Stimulated activated naive CD8-positive, alpha-beta T cell treated with anti-CD3 and anti-CD28 coated beads, Interleukin-15, amount 100 ng/mL, for 72 hours (primary cell): ENCODE results near the gene GCFC2.
"Not testable (repeated sequence)": the region's sequence is repeated elsewhere in the genome, so short reads cannot be mapped to it uniquely, and the experiment has no call there.

Experiments
- ATAC-seq: fragments of 150-1000 bp; cut with Tn5 transposase; 2 replicates; pipeline ENCODE4 v1.10.0; 2021; ENCODE audit warnings: mild to moderate bottlenecking, moderate library complexity
- DNase-seq, 2 donors: peaks; one replicate each; pipeline ENCODE4 v3.0.0; 2021 to 2022
- H3K27ac Mint-ChIP-seq, 2 donors: one replicate each; pipeline ENCODE4 v1.8.0; 2022; ENCODE audit warnings: mild to moderate bottlenecking in 2 of 2, mixed read lengths in 2 of 2, moderate library complexity in 2 of 2
- H3K27me3 Mint-ChIP-seq: one replicate; pipeline ENCODE4 v1.8.0; 2022; ENCODE audit warnings: mixed read lengths
- H3K4me1 Mint-ChIP-seq: one replicate; pipeline ENCODE4 v1.8.0; 2022; ENCODE audit warnings: mild to moderate bottlenecking, mixed read lengths
- H3K4me3 Mint-ChIP-seq, 2 donors: one replicate each; pipeline ENCODE4 v1.8.0; 2022; ENCODE audit warnings: mild to moderate bottlenecking in 2 of 2, mixed read lengths in 2 of 2, moderate library complexity in 1 of 2
- H3K9me3 Mint-ChIP-seq, 2 donors: one replicate each; pipeline ENCODE4 v1.8.0; 2022; ENCODE audit warnings: mixed read lengths in 2 of 2

Gene GCFC2

DNA sequence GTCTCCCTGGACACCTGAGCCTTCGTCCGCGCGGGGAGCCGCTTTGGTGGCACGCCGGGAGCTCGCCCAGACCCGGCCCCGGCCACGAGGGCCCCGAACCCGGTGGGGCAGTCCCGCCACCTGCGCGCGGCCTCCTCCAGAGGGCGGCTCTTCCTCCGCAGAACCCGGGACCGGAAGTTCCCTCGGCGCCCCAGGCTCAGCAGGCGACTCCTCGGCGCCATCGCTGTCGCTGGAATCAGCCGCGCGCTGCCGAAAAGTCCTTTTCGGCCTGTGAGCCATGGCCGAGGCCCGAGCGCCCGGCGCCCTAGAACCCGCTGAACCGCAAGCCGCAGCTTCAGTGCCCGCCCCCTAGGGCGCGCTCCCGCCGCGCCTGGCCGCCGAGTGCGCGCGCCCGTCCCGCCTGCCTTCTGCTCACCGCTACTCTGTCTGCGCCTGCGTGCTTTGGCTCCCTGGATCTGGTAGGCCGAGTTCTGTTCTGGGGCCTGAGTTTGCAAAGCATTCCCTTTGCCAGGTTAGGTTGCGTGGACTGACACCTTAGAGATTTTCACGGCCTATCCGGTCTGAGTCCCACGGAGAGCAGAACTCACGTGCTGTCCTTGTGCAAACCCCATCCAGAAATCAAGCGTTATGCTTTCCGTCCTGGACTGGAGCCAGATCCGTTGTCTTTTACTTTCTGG, at the start of gene GCFC2:
TSS of gene GCFC2 (minus strand) at position 339 of the 677 bp plus-strand sequence. CDS start at position 279, 60 bp downstream.
- peaks cover 18% of the 10 kb centered on the region for H3K4me1 Mint-ChIP-seq

GRCh38 chr2:75752828-75753227, 42.1 kb upstream of the GCFC2 start:
- H3K27ac Mint-ChIP-seq: no peak overlapping the region
- no peaks in the 10 kb centered on the region for H3K9me3 Mint-ChIP-seq
- H3K27me3 Mint-ChIP-seq: peaks cover 13% of the 10 kb centered on the region

More for the DNA sequence above, at the start of gene GCFC2:
- Mint-ChIP-seq H3K27ac (peak within 1 kb of the TSS; percentile 97 to 98), H3K9me3 (no peaks in the 10 kb centered on the region), H3K27me3 (peaks cover 12% of the 10 kb centered on the region), H3K4me3 (peak within 1 kb of the TSS; percentile 95)
- DNase-seq (peak; percentile 83 to 89), ATAC-seq (peak; percentile 95)

DNA sequence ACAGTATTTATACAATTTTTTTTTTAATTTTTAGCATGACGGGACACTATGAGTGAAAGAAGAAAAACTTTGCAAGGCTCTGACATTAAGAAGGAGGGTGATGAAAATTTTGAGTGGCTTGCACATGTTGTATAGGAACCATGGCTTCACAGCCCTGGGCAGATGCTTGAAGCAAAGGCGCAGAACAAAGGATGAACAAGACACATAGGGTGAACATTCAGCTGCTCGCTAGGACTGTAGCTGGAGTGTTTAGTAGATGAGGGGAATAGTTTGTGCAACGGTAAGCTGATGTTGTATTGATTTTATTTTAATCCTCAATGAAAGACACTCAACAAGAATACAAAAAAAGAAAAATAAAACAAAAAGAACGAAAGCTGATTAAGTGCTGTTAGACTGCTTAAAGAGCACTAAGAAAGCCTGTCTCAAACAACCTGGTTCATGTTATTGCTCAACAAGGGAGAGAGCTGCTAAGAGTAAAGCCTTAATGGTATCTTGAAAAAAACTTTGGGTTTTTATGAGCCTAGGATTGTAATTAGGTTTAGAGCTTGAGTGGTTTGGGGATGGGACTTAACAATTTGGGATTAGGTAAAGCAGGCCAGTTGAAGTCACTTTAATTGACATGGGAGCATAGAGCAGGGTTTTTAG, 41.2 kb upstream of the GCFC2 start:
- Mint-ChIP-seq H3K27ac (no peak overlapping the region), H3K27me3 (peaks cover 7% of the 10 kb centered on the region), H3K4me1 (no peaks in the 10 kb centered on the region), H3K9me3 (no peaks in the 10 kb centered on the region), H3K4me3 (no peak overlapping the region)
- ATAC-seq (no peak), DNase-seq (no peak)

More at GRCh38 chr2:75752828-75753227, 42.1 kb upstream of the GCFC2 start:
- no peaks in the 10 kb centered on the region for H3K4me1 Mint-ChIP-seq
- ATAC-seq (no peak), DNase-seq (no peak)
- H3K4me3 Mint-ChIP-seq: no peak overlapping the region

GRCh38 chr2:75751360-75751759, 40.6 kb upstream of the GCFC2 start:
- Mint-ChIP-seq H3K9me3 (no peaks in the 10 kb centered on the region), H3K4me3 (no peak overlapping the region), H3K27me3 (peaks cover 7% of the 10 kb centered on the region), H3K4me1 (no peaks in the 10 kb centered on the region), H3K27ac (no peak overlapping the region)
- no peak for ATAC-seq
- DNase-seq: no peak

DNA sequence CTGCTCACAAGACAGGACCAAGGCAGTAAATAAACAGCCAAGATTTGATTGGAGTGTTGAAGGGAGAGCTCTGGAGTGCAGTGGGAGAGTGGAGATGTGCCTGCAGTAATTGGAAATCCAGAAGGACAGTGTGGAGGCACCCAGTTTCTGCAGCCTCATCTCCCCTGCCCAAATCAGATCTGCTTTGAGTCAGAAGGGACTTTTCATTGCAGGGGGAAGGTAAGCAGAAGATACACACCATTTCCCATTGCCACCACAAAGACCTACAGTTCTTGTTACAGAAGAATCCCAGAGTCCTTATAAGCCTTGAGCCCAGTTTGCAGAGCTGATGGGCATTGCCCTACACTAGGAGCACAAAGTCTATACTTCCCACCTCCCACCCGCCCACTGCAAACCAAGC, 27.2 kb upstream of the GCFC2 start:
- ATAC-seq (no peak), DNase-seq (no peak)
- H3K4me1 Mint-ChIP-seq: no peaks in the 10 kb centered on the region
- no peak overlapping the region for H3K4me3 Mint-ChIP-seq
- H3K27me3 Mint-ChIP-seq: peaks cover 12% of the 10 kb centered on the region
- no peak overlapping the region for H3K27ac Mint-ChIP-seq
- H3K9me3 Mint-ChIP-seq: peaks cover 4 to 6% of the 10 kb centered on the region in 2 donors

DNA sequence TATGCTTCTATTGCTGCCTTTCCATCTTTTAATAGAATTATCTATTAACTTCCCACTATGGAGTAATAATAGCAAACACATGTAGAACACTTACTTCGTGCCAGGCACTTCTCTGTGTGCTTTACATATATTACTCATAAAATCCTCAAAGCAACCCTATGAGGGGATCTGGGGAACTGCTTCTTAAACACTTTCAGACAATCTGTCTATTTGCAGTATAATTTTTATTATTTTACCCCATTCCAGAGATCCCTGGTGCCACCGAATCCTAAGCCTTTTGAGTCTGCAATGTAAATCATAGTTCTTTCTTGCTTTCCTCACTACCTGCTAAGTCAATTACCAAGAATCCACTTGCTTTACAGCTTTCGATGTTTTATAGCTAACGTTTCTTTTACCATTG, 25.6 kb upstream of the GCFC2 start:
- peaks cover 9% of the 10 kb centered on the region for H3K27me3 Mint-ChIP-seq

GRCh38 chr2:75729861-75730260, 19.1 kb upstream of the GCFC2 start:
- Mint-ChIP-seq H3K9me3 (no peaks in the 10 kb centered on the region), H3K4me3 (no peak overlapping the region), H3K4me1 (no peaks in the 10 kb centered on the region), H3K27me3 (peaks cover 10% of the 10 kb centered on the region), H3K27ac (no peak overlapping the region)
- ATAC-seq (no peak), DNase-seq (no peak)

More for the DNA sequence above, 25.6 kb upstream of the GCFC2 start:
- Mint-ChIP-seq H3K27ac (no peak overlapping the region), H3K9me3 (no peaks in the 10 kb centered on the region), H3K4me1 (no peaks in the 10 kb centered on the region), H3K4me3 (no peak overlapping the region)
- DNase-seq (no peak), ATAC-seq (no peak)

DNA sequence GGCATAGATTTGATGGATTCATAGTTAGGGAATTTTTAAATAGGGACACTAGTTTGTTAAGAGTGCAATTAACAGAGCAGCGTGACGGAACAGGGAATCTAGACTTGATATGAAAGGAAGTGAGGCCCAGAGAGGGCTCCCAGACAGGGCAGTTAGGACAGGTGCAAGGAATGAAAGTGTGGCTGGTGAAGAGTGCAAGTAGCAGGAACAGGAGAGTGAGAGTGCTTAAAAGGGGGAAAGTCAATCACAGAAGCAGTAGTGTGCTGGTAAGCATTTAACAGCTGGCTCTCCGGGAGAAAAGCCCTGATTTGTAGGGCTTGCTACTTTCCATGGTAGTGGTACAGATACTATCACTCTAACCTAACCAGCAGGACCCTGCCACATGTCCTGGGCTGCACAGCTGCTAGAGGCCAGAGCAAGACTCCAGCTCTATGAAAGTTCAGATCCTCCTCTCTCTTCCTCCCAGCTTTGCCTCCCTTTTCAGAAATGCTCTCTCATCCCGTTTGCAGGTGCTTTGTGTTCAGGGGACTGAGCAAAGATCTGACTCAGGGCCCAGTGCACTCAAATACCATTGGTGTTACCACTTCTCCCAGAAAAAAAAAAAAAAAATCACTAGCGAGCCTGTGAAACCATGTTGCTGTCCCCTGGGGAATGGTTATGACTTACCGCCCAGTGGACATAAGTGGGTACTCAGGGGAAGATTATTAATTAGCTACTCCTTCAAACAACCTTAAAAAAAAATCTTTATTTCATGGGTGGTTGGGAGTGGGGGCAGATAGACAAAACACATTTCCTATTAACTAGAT, 18.1 kb upstream of the GCFC2 start:
- Mint-ChIP-seq H3K27ac (no peak overlapping the region), H3K4me3 (no peak overlapping the region), H3K9me3 (no peaks in the 10 kb centered on the region), H3K4me1 (no peaks in the 10 kb centered on the region), H3K27me3 (peaks cover 21% of the 10 kb centered on the region)
- DNase-seq (no peak), ATAC-seq (no peak)

DNA sequence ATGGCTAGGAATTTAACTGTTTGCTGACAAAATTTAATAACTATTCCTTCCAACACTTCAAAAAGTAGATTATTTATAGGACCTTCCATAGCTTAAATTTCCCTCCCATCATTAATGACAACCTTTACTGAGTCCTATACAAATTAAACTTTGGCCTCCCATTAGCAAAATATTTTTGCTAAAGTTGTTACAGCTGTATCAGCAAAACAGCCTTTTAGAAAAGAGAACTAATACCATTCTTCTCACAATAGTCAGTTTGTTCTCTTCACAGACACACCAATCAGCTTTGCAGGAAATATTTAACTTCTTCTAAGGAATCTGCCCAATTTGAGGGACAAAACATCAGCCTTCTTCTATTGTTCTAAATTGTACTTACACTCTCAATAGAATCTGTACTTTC, 12.0 kb upstream of the GCFC2 start:
- Mint-ChIP-seq H3K9me3 (no peaks in the 10 kb centered on the region), H3K27ac (no peak overlapping the region), H3K27me3 (peaks cover 48% of the 10 kb centered on the region), H3K4me1 (no peaks in the 10 kb centered on the region), H3K4me3 (no peak overlapping the region)
- DNase-seq: no peak
- no peak for ATAC-seq

DNA sequence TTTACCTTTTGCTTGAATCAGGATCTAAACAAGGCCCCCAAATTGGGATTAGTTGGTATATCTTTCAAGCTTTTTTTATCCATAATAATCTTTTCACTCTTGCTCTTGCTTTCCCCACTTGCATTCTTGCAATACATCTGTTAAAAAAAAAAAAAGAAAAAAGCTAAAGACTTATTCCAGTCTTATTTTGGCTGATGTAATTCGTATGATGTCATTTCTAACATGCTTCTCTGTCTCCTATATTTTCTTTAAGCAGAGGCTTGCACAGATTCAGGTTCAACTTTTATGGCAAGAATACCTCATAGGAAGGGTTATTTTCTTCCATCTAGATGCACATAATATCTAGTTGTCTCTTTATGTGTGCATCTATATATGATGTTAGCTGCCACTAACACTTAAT, 9.8 kb upstream of the GCFC2 start:
- Mint-ChIP-seq H3K27ac (no peak overlapping the region), H3K27me3 (peaks cover 45% of the 10 kb centered on the region), H3K9me3 (no peaks in the 10 kb centered on the region), H3K4me1 (no peaks in the 10 kb centered on the region), H3K4me3 (no peak overlapping the region)
- no peak for DNase-seq
- no peak for ATAC-seq

DNA sequence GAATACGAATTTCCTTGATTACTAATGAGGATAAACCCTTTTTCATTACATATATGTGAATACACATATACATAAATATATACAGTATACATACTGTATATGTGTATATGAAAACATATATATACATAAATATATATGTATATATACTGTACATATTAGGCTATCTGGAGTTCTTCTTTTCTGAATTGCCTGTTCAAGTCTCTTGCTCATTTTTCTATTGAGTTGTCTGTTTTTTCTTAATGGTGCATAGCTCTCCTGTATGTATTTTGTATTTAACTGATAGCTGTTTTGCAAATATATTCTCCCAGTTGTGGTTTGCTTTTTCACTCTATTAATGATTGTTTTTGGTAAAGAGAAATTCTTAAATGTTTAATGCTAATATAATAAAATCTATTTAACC, 8.9 kb upstream of the GCFC2 start:
- H3K4me3 Mint-ChIP-seq: no peak overlapping the region

GRCh38 chr2:75716406-75716805, 5.7 kb upstream of the GCFC2 start:
- Mint-ChIP-seq H3K4me1 (peaks cover 6% of the 10 kb centered on the region), H3K27me3 (peaks cover 27% of the 10 kb centered on the region), H3K9me3 (no peaks in the 10 kb centered on the region), H3K27ac (no peak overlapping the region), H3K4me3 (no peak overlapping the region)
- no peak for DNase-seq
- ATAC-seq: no peak

More for the DNA sequence above, 8.9 kb upstream of the GCFC2 start:
- DNase-seq (no peak), ATAC-seq (no peak)
- Mint-ChIP-seq H3K9me3 (no peaks in the 10 kb centered on the region), H3K27ac (no peak overlapping the region), H3K4me1 (no peaks in the 10 kb centered on the region), H3K27me3 (peaks cover 50% of the 10 kb centered on the region)

- peak overlapping the region; percentile 95 for H3K4me3 Mint-ChIP-seq
- H3K27ac Mint-ChIP-seq: peak overlapping the region; percentile 97 to 98
- not testable (repeated sequence) for ATAC-seq, H3K9me3 Mint-ChIP-seq, DNase-seq
- H3K27me3 Mint-ChIP-seq: peaks cover 16% of the 10 kb centered on the region
- H3K4me1 Mint-ChIP-seq: peaks cover 18% of the 10 kb centered on the region
Measured at GRCh38 chr2:75711590-75711989, 875 bp upstream of the GCFC2 start.

DNA sequence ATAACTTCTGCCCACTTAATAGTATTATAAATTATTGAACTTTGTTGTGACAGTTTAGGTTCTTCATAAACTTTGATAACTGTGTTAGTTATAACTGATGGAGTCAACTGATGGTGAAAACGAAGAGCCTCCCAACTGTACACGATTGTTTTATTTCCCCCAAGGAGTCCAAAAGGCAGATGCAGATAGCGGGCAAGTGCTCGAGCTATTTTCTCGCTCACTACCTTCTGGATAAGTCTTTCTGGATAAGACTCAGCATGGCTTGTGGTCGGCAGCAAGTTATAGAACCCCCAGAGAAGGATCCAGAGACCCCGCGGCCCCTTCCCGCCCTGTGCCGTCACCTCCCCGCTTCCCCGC, 517 bp downstream of the GCFC2 start:
- ATAC-seq (peak; percentile 70), DNase-seq (no peak)
- Mint-ChIP-seq H3K4me1 (peaks cover 18% of the 10 kb centered on the region), H3K4me3 (peak overlapping the region; percentile 95), H3K9me3 (no peaks in the 10 kb centered on the region), H3K27me3 (peaks cover 7% of the 10 kb centered on the region), H3K27ac (peak overlapping the region; percentile 97 to 98)

DNA sequence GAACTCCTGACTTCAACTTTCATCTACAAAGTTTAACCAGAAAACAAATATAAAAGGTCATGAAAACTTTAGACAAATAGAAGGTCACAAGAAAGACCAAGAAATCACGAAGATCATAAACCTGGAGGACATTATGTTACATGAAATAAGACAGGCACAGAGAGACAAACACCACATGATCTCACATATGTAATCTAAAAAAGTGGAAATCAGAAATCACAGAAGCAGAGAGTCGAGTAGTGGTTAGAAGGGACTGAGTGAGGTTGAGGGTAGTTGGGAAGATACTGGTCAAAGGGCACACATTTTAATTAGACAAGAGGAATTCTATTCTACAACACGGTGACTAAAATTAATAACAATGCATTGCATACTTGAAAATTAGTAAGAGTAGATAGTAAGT, 1.4 kb downstream of the GCFC2 start:
- Mint-ChIP-seq H3K27ac (peak overlapping the region in 1 of 2 donors; percentile 11), H3K4me1 (peaks cover 18% of the 10 kb centered on the region), H3K4me3 (peak overlapping the region; percentile 75 to 80), H3K27me3 (no peaks in the 10 kb centered on the region), H3K9me3 (no peaks in the 10 kb centered on the region)
- ATAC-seq: no peak
- no peak for DNase-seq

DNA sequence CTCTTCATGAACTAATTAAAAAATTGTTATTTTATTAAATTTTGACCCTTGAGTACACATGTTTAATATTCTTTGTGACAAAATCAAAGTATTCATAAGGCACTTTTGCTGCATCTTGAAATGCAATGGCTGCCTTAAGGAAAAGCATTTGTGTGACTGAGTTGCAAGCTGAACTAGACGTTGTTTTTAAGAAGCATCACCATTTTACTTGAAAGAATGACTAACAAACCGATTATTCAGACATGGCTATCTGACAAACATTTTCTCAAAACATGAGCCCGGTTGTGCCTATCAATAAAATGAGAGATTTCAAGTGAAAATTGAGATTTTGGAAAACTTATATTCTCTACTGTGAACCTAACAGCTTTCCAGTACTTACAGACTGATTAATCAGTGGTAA, 2.8 kb downstream of the GCFC2 start:
- Mint-ChIP-seq H3K27me3 (no peaks in the 10 kb centered on the region), H3K4me3 (peak overlapping the region; percentile 35 to 64), H3K9me3 (no peaks in the 10 kb centered on the region), H3K4me1 (peaks cover 18% of the 10 kb centered on the region), H3K27ac (no peak overlapping the region)
- ATAC-seq: no peak
- DNase-seq: no peak
